Panc1 (cell line): ENCODE measurements around the gene SLFNL1. TPM values are rescaled to one million over a fixed set of nuclear protein-coding genes. Genes with fewer than 3 reads are reported as not detected.

Source experiments
- ATAC-seq: fragments of 200-7000 bp; cut with Tn5 transposase; 2 replicates; pipeline ENCODE4 v1.9.1; 2020; ENCODE audit warnings: mild to moderate bottlenecking, moderate library complexity
- BruUV-seq: library from RNA; stranded (reverse); fragments of 400-500 nt; replicated peaks from 2 replicates; lab custom pipeline; 2021; lab: Mats Ljungman, UMichigan
- CTCF ChIA-PET: fragments of 300-600 bp; sonication (Branson Sonifier 250); formaldehyde crosslinking; loops from one replicate; lab custom pipeline; 2022; ENCODE audit warnings: antibody characterized with exemption; lab: Charles Lee
- POLR2A ChIA-PET: fragments of 300-600 bp; sonication (Branson Sonifier 250); formaldehyde crosslinking; loops from one replicate; lab custom pipeline; 2022; ENCODE audit warnings: antibody characterized with exemption; lab: Charles Lee
- DNase-seq: peaks from one replicate; pipeline ENCODE4 v3.0.0-alpha.2; 2010; ENCODE audit warnings: low read depth, low spot score
- H3K27ac ChIP-seq: 2 replicates; pipeline ENCODE4 v1.5.1; 2011; ENCODE audit warnings: mild to moderate bottlenecking, low read length, inconsistent platforms
- H3K27me3 ChIP-seq: fragments of 200-500 bp; sonication (Bioruptor generic); 2 replicates; pipeline ENCODE4 v1.6.0; 2014; ENCODE audit warnings: low read length, inconsistent platforms; ENCODE audit not compliant: control insufficient read depth, insufficient read depth
- H3K36me3 ChIP-seq: fragments of 200-500 bp; sonication (Bioruptor generic); 2 replicates; pipeline ENCODE4 v1.5.1; 2014; ENCODE audit warnings: inconsistent platforms, mild to moderate bottlenecking, low read length, moderate library complexity; ENCODE audit not compliant: control insufficient read depth, insufficient read depth
- H3K4me1 ChIP-seq: 2 replicates; pipeline ENCODE4 v1.5.1; 2011; ENCODE audit warnings: inconsistent platforms, mild to moderate bottlenecking, low read length, moderate library complexity; ENCODE audit not compliant: control insufficient read depth, insufficient read depth
- H3K4me3 ChIP-seq, 2 experiments: 2 replicates each; pipeline ENCODE4 v1.5.1; 2011 to 2012; ENCODE audit warnings: low read depth in 2 of 2, low read length in 2 of 2, mild to moderate bottlenecking in 2 of 2, inconsistent platforms in 1 of 2, moderate library complexity in 1 of 2
- H3K9me3 ChIP-seq: fragments of 200-500 bp; sonication (Bioruptor generic); 2 replicates; pipeline ENCODE4 v1.5.1; 2014; ENCODE audit warnings: low read depth, mild to moderate bottlenecking, inconsistent platforms, low read length, moderate library complexity; ENCODE audit not compliant: control insufficient read depth, insufficient read depth
- CTCF ChIP-seq: fragments of 450-650 bp; IDR thresholded peaks from 2 replicates; pipeline ENCODE4 v1.5.1; 2017; ENCODE audit warnings: mild to moderate bottlenecking
- POLR2AphosphoS5 ChIP-seq: IDR thresholded peaks from 2 replicates; pipeline ENCODE4 v1.6.1; 2012; ENCODE audit warnings: mild to moderate bottlenecking, low read depth, low read length, moderate library complexity
- SIN3A ChIP-seq: IDR thresholded peaks from 2 replicates; pipeline ENCODE4 v1.6.1; 2012; ENCODE audit warnings: low read depth, mild to moderate bottlenecking, low read length, moderate library complexity, borderline replicate concordance; ENCODE audit not compliant: insufficient read depth
- TCF7L2 ChIP-seq: IDR thresholded peaks from 2 replicates; pipeline ENCODE4 v1.6.1; 2011; ENCODE audit warnings: mild to moderate bottlenecking, low read depth, low read length, inconsistent platforms
- in situ Hi-C: cut with HindIII; loops from 2 replicates; pipeline ENCODE4 v1.10.0; 2016; ENCODE audit warnings: low sequenced_read_pairs, low pct_unique_long_range_greater_than_20kb
- intact Hi-C: fragments of 100-400 bp; cut with micrococcal nuclease; formaldehyde crosslinking; loops from one replicate; pipeline ENCODE4 v1.10.0; 2022; ENCODE audit not compliant: unreplicated experiment
- total RNA-seq: library from RNA; stranded (reverse); gene quantifications from one replicate; pipeline ENCODE4 v1.2.1, GENCODE V29; 2021; ENCODE audit not compliant: unreplicated experiment
- TF ChIP-seq, protein P1 (sequence below), 2 experiments: IDR thresholded peaks; 2 replicates each; pipeline ENCODE4 v1.6.1; 2011 to 2012; ENCODE audit warnings: low read depth in 2 of 2, control low read depth in 1 of 2, low read length in 1 of 2, mild to moderate bottlenecking in 1 of 2, moderate library complexity in 1 of 2; ENCODE audit not compliant: insufficient read depth in 1 of 2

Gene SLFNL1
- total RNA-seq, 1 experiment from 2014 or later = 0.10 TPM

DNA sequence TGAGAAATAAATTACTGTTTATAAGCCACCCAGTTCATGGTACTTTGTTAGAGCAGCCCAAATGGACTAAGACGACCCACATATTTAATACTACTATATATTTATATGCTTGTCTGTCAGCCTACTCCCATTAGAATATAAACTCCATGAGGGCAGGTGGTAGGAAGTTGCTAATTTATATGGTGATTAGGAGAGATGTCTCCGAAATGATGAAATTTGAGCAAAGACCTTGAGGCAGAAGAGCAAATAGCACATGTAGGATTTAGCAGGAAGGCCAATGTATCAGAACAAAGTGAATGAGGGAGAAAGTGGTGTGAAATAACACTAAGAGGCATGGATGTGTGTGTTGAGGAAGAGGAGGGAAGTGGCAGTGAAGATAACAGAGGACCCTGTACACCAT, 10.6 kb upstream of the SLFNL1 start:
- ATAC-seq (no peak), DNase-seq (no peak)
- TF ChIP-seq TCF7L2 (no peak), CTCF (no peak), POLR2AphosphoS5 (no peak), SIN3A (no peak)
- TF ChIP-seq, protein P1, sequence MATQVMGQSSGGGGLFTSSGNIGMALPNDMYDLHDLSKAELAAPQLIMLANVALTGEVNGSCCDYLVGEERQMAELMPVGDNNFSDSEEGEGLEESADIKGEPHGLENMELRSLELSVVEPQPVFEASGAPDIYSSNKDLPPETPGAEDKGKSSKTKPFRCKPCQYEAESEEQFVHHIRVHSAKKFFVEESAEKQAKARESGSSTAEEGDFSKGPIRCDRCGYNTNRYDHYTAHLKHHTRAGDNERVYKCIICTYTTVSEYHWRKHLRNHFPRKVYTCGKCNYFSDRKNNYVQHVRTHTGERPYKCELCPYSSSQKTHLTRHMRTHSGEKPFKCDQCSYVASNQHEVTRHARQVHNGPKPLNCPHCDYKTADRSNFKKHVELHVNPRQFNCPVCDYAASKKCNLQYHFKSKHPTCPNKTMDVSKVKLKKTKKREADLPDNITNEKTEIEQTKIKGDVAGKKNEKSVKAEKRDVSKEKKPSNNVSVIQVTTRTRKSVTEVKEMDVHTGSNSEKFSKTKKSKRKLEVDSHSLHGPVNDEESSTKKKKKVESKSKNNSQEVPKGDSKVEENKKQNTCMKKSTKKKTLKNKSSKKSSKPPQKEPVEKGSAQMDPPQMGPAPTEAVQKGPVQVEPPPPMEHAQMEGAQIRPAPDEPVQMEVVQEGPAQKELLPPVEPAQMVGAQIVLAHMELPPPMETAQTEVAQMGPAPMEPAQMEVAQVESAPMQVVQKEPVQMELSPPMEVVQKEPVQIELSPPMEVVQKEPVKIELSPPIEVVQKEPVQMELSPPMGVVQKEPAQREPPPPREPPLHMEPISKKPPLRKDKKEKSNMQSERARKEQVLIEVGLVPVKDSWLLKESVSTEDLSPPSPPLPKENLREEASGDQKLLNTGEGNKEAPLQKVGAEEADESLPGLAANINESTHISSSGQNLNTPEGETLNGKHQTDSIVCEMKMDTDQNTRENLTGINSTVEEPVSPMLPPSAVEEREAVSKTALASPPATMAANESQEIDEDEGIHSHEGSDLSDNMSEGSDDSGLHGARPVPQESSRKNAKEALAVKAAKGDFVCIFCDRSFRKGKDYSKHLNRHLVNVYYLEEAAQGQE (IDR thresholded peaks at IDR 0.05; ENCODE audit: insufficient read depth in 1 of 2, low read depth in 2 of 2, low read length in 1 of 2) = no peak
- Histone ChIP-seq H3K27ac (no peak overlapping the region), H3K36me3 (no peaks in the 10 kb centered on the region; the same call in 1 of the 2 replicates), H3K9me3 (no peaks in the 10 kb centered on the region), H3K4me3 (no peak overlapping the region), H3K4me1 (no peaks in the 10 kb centered on the region; the same call in 1 of the 2 replicates), H3K27me3 (no peaks in the 10 kb centered on the region)
- intact Hi-C loops = no loop called here
- in situ Hi-C loops = no loop called here
- ChIA-PET CTCF (no interaction called here), POLR2A (interaction anchor here (0.6 to 0.7 kb wide), 2 partner anchors 99 to 182 kb away, joined by 5 to 11 read pairs; no protein-coding TSS in a partner anchor)
- no TSS peak for BruUV-seq

GRCh38 chr1:41030872-41031616, 9.5 kb upstream of the SLFNL1 start:
- intact Hi-C loops (no loop called here), in situ Hi-C loops (no loop called here)
- no TSS peak for BruUV-seq
- no peak for DNase-seq
- H3K4me1 ChIP-seq = no peaks in the 10 kb centered on the region; the same call in 1 of the 2 replicates
- H3K9me3 ChIP-seq = no peaks in the 10 kb centered on the region
- no peaks in the 10 kb centered on the region for H3K27me3 ChIP-seq
- no peak overlapping the region for H3K4me3 ChIP-seq
- H3K27ac ChIP-seq = no peak overlapping the region
- no peaks in the 10 kb centered on the region; the same call in 1 of the 2 replicates for H3K36me3 ChIP-seq
- ATAC-seq = no peak
- ChIA-PET CTCF (no interaction called here), POLR2A (interaction anchor here (0.5 kb wide), 1 partner anchor 85 kb away, joined by 3 read pairs; no protein-coding TSS in a partner anchor)
- TF ChIP-seq, protein P1 (IDR thresholded peaks at IDR 0.05; ENCODE audit: insufficient read depth in 1 of 2, low read depth in 2 of 2, low read length in 1 of 2) = no peak
- TF ChIP-seq CTCF (no peak), TCF7L2 (no peak), POLR2AphosphoS5 (no peak), SIN3A (no peak)
